ENCODE results near the gene LILRB3.
"Not testable (repeated sequence)": the region's sequence is repeated elsewhere in the genome, so short reads cannot be mapped to it uniquely, and the experiment has no call there.

Gene LILRB3

DNA sequence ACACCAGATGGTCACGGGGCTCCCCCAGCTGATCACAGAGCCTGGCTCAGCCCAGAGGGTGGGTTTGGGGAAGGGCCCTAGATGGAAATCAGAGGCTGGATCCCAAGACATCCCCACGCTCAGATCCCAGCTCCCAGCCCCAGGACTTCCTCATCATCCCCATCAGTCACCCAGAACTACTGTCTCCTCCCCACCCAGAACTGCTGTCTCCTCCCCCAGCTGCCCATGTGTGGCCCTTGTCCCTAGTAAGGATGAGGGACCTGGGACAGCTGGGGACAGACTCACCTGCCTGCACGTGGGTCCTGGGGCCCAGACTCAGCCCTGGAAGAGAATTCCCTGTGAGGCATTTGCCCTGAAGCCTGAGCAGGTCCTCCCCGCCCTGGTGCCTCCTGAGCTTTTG, 19.4 kb upstream of the LILRB3 start:
- DNase-seq = not testable (repeated sequence)

GRCh38 chr19:54240372-54241336, 17.8 kb upstream of the LILRB3 start:
- DNase-seq = not testable (repeated sequence)

DNA sequence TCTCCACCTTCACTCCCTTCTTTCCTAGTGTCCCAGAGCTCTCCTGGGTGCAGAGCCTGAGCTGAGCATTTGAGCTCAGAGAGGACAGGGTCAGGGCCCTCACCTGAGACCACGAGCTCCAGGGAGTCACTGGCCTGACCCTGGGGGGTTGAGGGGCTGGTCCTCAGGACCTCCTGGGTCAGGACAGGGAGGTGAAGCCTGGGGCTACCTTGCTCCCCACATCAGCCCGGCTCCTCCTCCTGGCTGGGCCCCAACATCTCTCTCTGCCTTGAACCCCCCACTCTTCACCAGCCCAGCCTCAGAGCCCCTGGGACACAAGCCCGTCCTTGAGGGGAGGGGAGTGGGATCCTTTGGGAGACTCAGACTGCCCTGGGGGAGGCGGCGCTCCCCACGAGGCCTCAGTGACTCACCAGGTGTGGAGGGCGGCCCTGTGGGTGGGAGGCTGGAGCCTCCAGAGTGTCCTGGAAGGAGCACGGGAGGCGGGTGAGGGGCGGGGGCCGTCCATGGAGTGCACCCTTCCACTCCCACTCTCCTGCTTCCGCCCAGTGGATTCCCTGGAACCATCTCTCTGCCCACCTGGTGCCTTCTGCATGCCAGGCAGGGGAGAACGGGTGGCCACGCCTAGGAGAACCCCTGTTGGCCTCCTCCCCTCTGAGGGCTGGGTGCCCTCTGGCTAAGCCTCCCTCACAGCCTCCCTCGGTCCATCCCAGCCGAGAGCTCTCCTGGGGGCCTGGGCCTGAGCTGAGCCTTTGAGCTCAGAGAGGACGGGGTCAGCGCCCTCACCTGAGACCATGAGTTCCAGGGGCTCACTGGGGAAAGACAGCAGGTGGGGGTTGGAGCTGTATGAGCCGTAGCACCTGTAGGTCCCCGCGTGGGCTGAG, 16.9 kb upstream of the LILRB3 start:
- DNase-seq = not testable (repeated sequence)

DNA sequence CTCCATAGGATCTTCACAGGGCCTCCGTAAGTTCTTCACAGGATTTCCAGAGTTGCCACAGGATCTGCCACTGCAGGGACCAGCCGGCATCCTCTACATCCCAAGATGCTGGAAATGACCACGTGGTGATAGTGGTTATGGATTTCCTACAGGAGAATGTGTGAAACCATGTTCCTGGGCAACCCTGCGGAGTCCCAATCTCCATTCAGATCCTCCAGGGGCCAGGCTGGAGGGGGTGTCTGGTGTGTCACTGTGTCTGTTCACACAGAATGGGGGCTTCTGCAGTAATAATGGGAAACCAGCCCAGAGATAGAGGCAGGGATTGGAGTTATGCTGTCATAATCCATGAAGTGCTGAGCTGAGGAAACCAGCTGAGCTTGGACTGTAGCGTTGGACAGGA, 11.1 kb upstream of the LILRB3 start:
- DNase-seq = no peak

- peak; percentile 91 for DNase-seq
Measured at GRCh38 chr19:54231077-54231931, 8.5 kb upstream of the LILRB3 start.

- no peak for DNase-seq
Measured at GRCh38 chr19:54230031-54230430, 7.2 kb upstream of the LILRB3 start.

- DNase-seq = no peak
Measured at GRCh38 chr19:54229146-54229545, 6.3 kb upstream of the LILRB3 start.

DNA sequence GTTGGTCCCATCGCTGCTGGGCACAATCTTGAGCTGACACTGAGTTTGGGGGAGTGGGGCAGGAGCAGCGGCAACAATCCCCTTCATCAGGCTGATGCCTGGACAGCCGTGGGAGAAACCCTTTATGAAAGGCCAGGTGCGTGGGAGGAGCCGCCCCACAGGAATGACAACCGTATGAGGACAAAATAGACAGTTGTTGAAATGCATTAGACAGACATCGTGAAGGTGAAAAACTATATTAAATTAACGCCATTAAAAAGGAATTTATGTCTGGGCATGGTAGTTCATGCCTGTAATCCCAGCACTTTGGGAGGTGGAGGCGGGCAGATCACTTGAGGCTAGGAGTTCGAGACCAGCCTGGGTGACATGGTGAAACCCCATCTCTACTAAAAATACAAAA, 1.8 kb upstream of the LILRB3 start:
- not testable (repeated sequence) for DNase-seq

- DNase-seq = not testable (repeated sequence)
Measured at GRCh38 chr19:54223937-54224281, 1.1 kb upstream of the LILRB3 start.

GRCh38 chr19:54223277-54223936, 600 bp upstream of the LILRB3 start:
- DNase-seq = not testable (repeated sequence)

- DNase-seq = not testable (repeated sequence)
Measured at GRCh38 chr19:54221947-54222346, 860 bp downstream of the LILRB3 start.

DNA sequence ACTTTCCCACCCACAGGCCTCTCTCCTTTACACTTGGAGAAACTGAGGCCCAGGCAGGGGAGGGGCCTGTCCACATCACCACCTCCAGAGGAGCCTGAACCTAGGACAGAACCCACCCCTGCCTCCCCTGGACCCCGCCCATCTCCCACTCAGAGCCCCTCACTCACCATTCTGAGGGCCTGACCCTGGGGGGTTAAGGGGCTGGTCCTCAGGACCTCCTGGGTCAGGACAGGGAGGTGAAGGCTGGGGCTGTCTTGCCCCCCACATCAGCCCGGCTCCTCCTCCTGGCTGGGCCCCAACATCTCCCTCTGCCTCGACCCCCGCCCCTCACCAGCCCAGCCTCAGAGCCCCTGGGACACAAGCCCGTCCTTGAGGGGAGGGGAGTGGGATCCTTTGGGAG, 3.1 kb downstream of the LILRB3 start:
- not testable (repeated sequence) for DNase-seq

DNA sequence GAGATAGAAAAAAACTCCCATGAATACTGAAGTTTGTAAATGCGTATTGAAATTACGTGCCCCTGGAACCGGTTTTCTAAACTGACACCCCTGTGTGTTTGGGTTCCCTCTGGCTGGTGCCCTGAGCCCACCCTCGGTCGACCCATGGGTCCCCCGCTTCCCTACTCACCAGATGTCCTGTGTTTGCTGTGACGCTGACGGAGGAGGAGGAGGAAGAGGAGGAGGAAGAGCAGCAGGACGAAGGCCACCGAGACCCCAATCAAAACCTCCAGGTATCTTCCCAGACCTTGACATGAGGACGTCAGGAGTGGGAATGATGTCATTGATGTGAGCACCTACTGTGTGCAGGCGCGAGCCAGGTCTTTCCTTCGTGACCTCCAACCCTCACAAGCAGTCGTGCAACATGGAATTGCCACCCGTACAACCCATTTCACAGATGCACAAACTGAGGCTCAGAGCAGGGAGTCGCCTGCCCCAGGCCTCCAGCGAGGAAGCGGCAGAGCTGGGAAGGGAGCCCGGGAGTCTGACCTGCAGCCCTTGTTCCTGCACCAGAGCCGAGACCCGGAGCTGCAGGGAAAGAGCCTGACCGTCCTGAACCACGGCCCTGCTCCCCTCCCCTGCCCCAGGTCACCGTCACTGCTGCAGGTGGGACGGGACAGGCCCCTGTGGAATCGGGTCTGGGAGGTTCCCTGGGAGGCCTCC, 3.7 kb downstream of the LILRB3 start:
- DNase-seq = no peak

DNA sequence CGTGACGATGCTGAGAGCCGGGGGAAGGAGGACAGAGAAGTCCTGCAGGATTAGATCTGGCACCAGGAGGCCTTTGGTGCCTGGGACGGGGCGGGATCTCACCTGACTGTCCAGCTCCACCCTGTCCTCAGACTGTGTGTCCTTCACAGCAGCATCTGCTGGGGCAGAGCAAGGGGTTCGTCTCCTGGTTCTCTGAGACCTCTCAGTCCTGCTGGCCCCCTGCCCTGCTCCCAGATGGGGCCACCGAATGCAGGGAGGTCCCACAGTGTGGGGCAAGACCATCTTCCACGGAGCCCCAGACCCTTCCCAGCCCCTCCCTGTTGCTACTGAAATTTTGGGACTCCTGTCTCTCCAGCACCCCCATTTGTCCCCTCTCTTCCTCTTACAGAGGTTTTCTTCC, 4.5 kb downstream of the LILRB3 start:
- no peak for DNase-seq

GRCh38 chr19:54217517-54218247, 5.1 kb downstream of the LILRB3 start:
- DNase-seq = not testable (repeated sequence)

DNA sequence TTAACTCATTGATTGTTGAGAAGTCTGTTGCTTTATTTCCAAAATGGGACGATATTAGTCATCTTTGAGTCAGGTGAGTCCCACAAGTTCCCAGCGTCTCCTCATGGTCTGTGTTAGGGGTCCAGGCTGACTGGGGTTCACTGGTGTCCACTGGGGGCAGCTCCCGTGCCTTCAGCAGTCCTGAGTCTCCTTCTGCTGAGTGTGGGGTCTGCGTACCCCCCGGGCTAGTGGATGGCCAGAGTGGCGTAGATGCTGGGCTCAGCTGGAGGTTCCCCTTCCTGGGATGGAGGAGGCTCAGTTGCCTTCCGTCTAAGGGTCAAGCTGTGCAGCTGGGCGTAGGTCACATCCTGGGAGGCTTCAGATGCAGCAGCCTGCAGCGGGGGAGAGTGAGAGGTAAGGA, 5.9 kb downstream of the LILRB3 start:
- DNase-seq = no peak

DNA sequence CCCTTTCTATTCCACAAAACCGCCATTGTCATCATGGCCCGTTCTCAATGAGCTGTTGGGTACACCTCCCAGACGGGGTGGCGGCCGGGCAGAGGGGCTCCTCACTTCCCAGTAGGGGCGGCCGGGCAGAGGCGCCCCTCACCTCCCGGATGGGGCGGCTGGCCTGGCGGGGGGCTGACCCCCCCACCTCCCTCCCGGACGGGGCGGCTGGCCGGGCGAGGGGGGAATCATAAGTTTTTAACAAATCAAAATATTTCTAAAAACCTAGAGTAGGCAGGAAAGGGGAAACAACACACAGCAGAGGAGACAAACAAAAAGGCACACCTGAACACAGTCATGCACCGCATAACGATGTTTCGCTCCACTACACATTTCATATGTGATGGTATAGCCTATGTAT, 8.1 kb downstream of the LILRB3 start:
- DNase-seq = not testable (repeated sequence)

GRCh38 chr19:54214217-54214616, 8.6 kb downstream of the LILRB3 start:
- not testable (repeated sequence) for DNase-seq

DNA sequence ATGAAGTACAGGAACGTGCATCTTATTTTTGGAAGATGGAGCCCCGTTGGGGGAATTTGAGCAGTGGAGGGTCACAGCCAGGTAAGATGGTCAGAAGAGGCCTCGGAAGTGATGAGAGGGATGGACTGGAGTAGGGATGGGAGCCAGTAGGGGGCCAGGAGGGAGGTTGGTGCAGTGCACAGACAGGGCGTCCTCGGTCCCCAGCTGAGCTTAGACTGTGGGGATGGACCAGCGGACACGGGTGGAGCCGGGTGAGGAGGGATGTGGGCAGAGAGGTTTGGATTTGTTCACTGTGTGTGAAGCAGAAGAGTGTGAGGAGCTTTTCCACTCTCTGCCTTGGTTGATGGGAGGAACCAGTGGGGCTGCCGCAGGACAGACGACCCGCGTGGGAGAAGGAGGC, 11.6 kb downstream of the LILRB3 start:
- no peak for DNase-seq

DNA sequence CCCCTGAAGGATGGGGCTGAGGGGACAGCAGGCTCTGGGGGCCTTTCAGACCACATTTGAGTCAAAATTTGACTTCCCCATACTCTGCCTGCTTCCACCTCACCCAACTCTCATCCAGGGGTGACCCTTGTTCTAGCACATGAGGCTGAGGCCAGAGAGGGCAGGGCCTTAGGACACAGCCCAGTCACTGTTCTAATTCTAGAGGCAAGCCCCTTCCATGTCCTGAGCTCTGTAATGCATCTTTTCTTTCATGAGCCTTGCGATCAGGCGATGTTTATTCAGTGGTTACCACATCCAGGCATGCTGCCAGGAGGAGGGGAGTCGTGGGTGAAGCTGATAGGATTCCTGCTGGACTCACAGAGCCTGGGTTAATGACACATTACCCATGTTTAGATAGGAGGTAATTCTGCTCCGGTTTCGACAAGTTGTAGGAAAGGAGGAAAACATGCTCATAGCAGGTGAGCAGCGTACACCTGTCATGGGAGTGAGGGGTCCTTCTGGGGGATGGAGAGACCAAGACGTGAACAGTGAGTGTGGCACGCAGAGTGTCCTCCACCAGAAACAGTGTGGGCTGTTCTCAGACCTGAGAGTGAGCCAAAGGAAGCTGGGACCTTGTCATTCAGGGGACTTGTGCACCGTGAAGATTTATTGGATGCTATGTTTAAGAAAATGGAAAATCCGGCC, 12.9 kb downstream of the LILRB3 start:
- DNase-seq = no peak

Measured in stimulated activated CD4-positive, alpha-beta T cell treated with anti-CD3 and anti-CD28 coated beads, Interleukin-4, amount 100 ng/mL, for 24 hours (primary cell).